Right renal cortex interstitium (tissue), 3 donors: ENCODE results near the gene TMEM9. TPM values are rescaled to one million over a fixed set of nuclear protein-coding genes. Genes with fewer than 3 reads are reported as not detected.

Experiments used
- DNase-seq, 3 donors: peaks; one replicate each; pipeline ENCODE4 v3.0.0-alpha.2; 2013; ENCODE audit warnings: low read depth in 3 of 3, low spot score in 2 of 3
- polyA plus RNA-seq, 3 donors: library from polyadenylated mRNA; unstranded; fragments of 120-200 nt; gene quantifications; one replicate each; pipeline ENCODE4 v1.2.1, GENCODE V29; 2013; ENCODE audit not compliant: insufficient read length in 3 of 3

TMEM9 gene
- polyA plus RNA-seq, 3 donors = 145 to 169 (median 158) TPM

GRCh38 chr1:201147396-201148015 lies 6.8 kb downstream of the TMEM9 start:
- DNase-seq = no peak

- DNase-seq = no peak
Observed at GRCh38 chr1:201146626-201147390, 7.5 kb downstream of the TMEM9 start.

GRCh38 chr1:201145816-201146215 lies 8.5 kb downstream of the TMEM9 start:
- DNase-seq = no peak

GRCh38 chr1:201145132-201145531 lies 9.1 kb downstream of the TMEM9 start:
- no peak for DNase-seq

GRCh38 chr1:201144701-201145100 lies 9.6 kb downstream of the TMEM9 start:
- no peak for DNase-seq

GRCh38 chr1:201143726-201144635 lies 10.3 kb downstream of the TMEM9 start:
- no peak for DNase-seq

- no peak for DNase-seq
Observed at GRCh38 chr1:201142849-201143725, 11.2 kb downstream of the TMEM9 start.

- DNase-seq = no peak
Observed at GRCh38 chr1:201142011-201142848, 12.0 kb downstream of the TMEM9 start.

GRCh38 chr1:201141418-201141817 lies 12.9 kb downstream of the TMEM9 start:
- DNase-seq = no peak

- no peak for DNase-seq
Observed at GRCh38 chr1:201140941-201141260, 13.4 kb downstream of the TMEM9 start.

- no peak for DNase-seq
Observed at GRCh38 chr1:201140235-201140940, 13.9 kb downstream of the TMEM9 start.

GRCh38 chr1:201139756-201140155 lies 14.5 kb downstream of the TMEM9 start:
- no peak for DNase-seq

- no peak for DNase-seq
Observed at GRCh38 chr1:201139306-201139705, 15.0 kb downstream of the TMEM9 start.

- DNase-seq = no peak
Observed at GRCh38 chr1:201138311-201138840, 15.9 kb downstream of the TMEM9 start.

GRCh38 chr1:201137579-201138310 lies 16.5 kb downstream of the TMEM9 start:
- DNase-seq = no peak

GRCh38 chr1:201137024-201137392 lies 17.3 kb downstream of the TMEM9 start:
- DNase-seq = no peak

GRCh38 chr1:201136355-201137023 lies 17.8 kb downstream of the TMEM9 start:
- DNase-seq = no peak

- DNase-seq = no peak
Observed at GRCh38 chr1:201134405-201134804, 19.9 kb downstream of the TMEM9 start.
